ENCODE measurements around the gene KRT36.

- TF ChIP-seq CTCF (conservative IDR thresholded peaks at IDR 0.05; ENCODE audit: low read length) (no peak), EZH2phosphoT487 (IDR thresholded peaks at IDR 0.05; ENCODE audit: borderline replicate concordance) (no peak)
These were observed 4.5 kb downstream of the KRT36 start for GRCh38 chr17:41484920-41485904.

Data from Loucy (cell line).